Keratinocyte (primary cell): ENCODE measurements around the gene C2orf92.

Experiments used
- EZH2 ChIP-seq: IDR thresholded peaks from one replicate; pipeline ENCODE4 v1.6.1; 2012; ENCODE audit warnings: inconsistent platforms, mild to moderate bottlenecking, low read length, moderate library complexity
- TF ChIP-seq, protein P1 (sequence below), 3 experiments: IDR thresholded peaks in 1 of 3; conservative IDR thresholded peaks in 1 of 3; optimal IDR thresholded peaks in 1 of 3; 2 replicates in 2 of 3; 3 replicates in 1 of 3; pipeline versions ENCODE3 to v1.5.1; 2011; ENCODE audit warnings: low read length in 3 of 3, mild to moderate bottlenecking in 3 of 3, moderate library complexity in 2 of 3, control low read depth in 1 of 3, inconsistent platforms in 1 of 3; ENCODE audit not compliant: insufficient read depth in 2 of 3; ENCODE audit errors: extremely low read depth in 1 of 3

- TF ChIP-seq, protein P1, sequence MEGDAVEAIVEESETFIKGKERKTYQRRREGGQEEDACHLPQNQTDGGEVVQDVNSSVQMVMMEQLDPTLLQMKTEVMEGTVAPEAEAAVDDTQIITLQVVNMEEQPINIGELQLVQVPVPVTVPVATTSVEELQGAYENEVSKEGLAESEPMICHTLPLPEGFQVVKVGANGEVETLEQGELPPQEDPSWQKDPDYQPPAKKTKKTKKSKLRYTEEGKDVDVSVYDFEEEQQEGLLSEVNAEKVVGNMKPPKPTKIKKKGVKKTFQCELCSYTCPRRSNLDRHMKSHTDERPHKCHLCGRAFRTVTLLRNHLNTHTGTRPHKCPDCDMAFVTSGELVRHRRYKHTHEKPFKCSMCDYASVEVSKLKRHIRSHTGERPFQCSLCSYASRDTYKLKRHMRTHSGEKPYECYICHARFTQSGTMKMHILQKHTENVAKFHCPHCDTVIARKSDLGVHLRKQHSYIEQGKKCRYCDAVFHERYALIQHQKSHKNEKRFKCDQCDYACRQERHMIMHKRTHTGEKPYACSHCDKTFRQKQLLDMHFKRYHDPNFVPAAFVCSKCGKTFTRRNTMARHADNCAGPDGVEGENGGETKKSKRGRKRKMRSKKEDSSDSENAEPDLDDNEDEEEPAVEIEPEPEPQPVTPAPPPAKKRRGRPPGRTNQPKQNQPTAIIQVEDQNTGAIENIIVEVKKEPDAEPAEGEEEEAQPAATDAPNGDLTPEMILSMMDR (optimal IDR thresholded peaks at IDR 0.05 in 1 of 3, IDR thresholded peaks at IDR 0.05 in 1 of 3, conservative IDR thresholded peaks at IDR 0.05 in 1 of 3; ENCODE audit: extremely low read depth in 1 of 3, insufficient read depth in 2 of 3, low read length in 3 of 3): no peak
- no peak for TF ChIP-seq EZH2
Measured at GRCh38 chr2:97677480-97677879, 8.0 kb downstream of the C2orf92 start.
